H1 (cell line): ENCODE measurements around the gene ETV7. TPM values are rescaled to one million over a fixed set of nuclear protein-coding genes. Genes with fewer than 3 reads are reported as not detected.
"Not testable (repeated sequence)": the region's sequence is repeated elsewhere in the genome, so short reads cannot be mapped to it uniquely, and the experiment has no call there.

Experiments used
- CTCF ChIA-PET: fragments of 300-600 bp; sonication (Branson Sonifier 250); formaldehyde crosslinking; loops from one replicate; lab custom pipeline; 2021; ENCODE audit not compliant: partially characterized antibody; lab: Charles Lee
- POLR2A ChIA-PET: fragments of 300-600 bp; sonication (Branson Sonifier 250); formaldehyde crosslinking; loops from one replicate; lab custom pipeline; 2021; ENCODE audit warnings: inconsistent platforms; ENCODE audit not compliant: partially characterized antibody; lab: Charles Lee
- DNase-seq, 2 experiments: peaks; one replicate each; pipeline versions ENCODE4 v3.0.0 to v3.0.0-alpha.2; 2010 to 2022; ENCODE audit warnings: low spot score in 2 of 2, low read depth in 1 of 2, mixed read lengths in 1 of 2
- FAIRE-seq: peaks from 2 replicates; lab custom pipeline; 2011; peaks lifted over from hg19 to GRCh38; lab: Jason Lieb, UNC
- H2AFZ ChIP-seq: 2 replicates; pipeline ENCODE4 v1.8.1; 2012; ENCODE audit warnings: low read length, inconsistent platforms
- H2AK5ac ChIP-seq: 2 replicates; pipeline ENCODE4 v1.6.1; 2013; ENCODE audit warnings: low read depth, low read length
- H2BK120ac ChIP-seq: replicated peaks from 2 replicates; pipeline ENCODE3; 2013; ENCODE audit warnings: low read depth, low read length, inconsistent platforms
- H2BK12ac ChIP-seq: 2 replicates; pipeline ENCODE4 v1.6.1; 2013; ENCODE audit warnings: low read depth, low read length
- H2BK15ac ChIP-seq: 2 replicates; pipeline ENCODE4 v1.6.1; 2013; ENCODE audit warnings: low read length
- H2BK20ac ChIP-seq: 2 replicates; pipeline ENCODE4 v1.6.1; 2013; ENCODE audit warnings: low read length
- H2BK5ac ChIP-seq: 2 replicates; pipeline ENCODE4 v1.6.1; 2013; ENCODE audit warnings: low read depth, low read length
- H3K14ac ChIP-seq: 2 replicates; pipeline ENCODE4 v1.6.1; 2013; ENCODE audit warnings: inconsistent platforms; ENCODE audit not compliant: insufficient read length
- H3K18ac ChIP-seq: 2 replicates; pipeline ENCODE4 v1.6.1; 2013; ENCODE audit warnings: low read length; ENCODE audit errors: extremely low read depth
- H3K23ac ChIP-seq: 2 replicates; pipeline ENCODE4 v1.6.1; 2013; ENCODE audit warnings: inconsistent platforms; ENCODE audit not compliant: insufficient read length
- H3K23me2 ChIP-seq: 2 replicates; pipeline ENCODE4 v1.6.1; 2013; ENCODE audit warnings: low read depth, low read length
- H3K27ac ChIP-seq: 2 replicates; pipeline ENCODE4 v1.6.1; 2011; ENCODE audit warnings: low read depth, low read length, inconsistent platforms
- H3K27me3 ChIP-seq, 4 experiments: replicated peaks in 1 of 4; 1 replicate in 1 of 4; 2 replicates in 3 of 4; pipeline versions ENCODE4 v1.6.1 to v1.8.1; 2011 to 2013; ENCODE audit warnings: low read length in 3 of 4, mild to moderate bottlenecking in 3 of 4, inconsistent platforms in 2 of 4, mixed read lengths in 2 of 4, moderate library complexity in 1 of 4; ENCODE audit not compliant: control insufficient read depth in 3 of 4, insufficient read depth in 3 of 4; ENCODE audit errors: extremely low read depth in 1 of 4
- H3K36me3 ChIP-seq, 4 experiments: 2 replicates each; pipeline versions ENCODE4 v1.6.1 to v1.8.1; 2011 to 2013; ENCODE audit warnings: mild to moderate bottlenecking in 4 of 4, low read length in 3 of 4, moderate library complexity in 2 of 4, control low read depth in 1 of 4, inconsistent platforms in 1 of 4; ENCODE audit not compliant: insufficient read depth in 4 of 4, control insufficient read depth in 2 of 4
- H3K4ac ChIP-seq: replicated peaks from 2 replicates; pipeline ENCODE3; 2013; ENCODE audit warnings: low read length, low read depth, mixed read lengths, inconsistent platforms; ENCODE audit not compliant: insufficient read length
- H3K4me1 ChIP-seq, 4 experiments: replicated peaks in 1 of 4; 1 replicate in 1 of 4; 2 replicates in 3 of 4; pipeline versions ENCODE4 v1.6.1 to v1.8.1; 2011 to 2013; ENCODE audit warnings: low read length in 3 of 4, inconsistent platforms in 2 of 4, mixed read lengths in 1 of 4; ENCODE audit not compliant: insufficient read depth in 4 of 4, control insufficient read depth in 3 of 4
- H3K4me2 ChIP-seq, 2 experiments: 2 replicates each; pipeline versions ENCODE4 v1.6.1 to v1.8.1; 2011 to 2013; ENCODE audit warnings: low read depth in 2 of 2, low read length in 2 of 2, control low read depth in 1 of 2, inconsistent platforms in 1 of 2, mild to moderate bottlenecking in 1 of 2; ENCODE audit not compliant: insufficient read depth in 1 of 2
- H3K4me3 ChIP-seq, 4 experiments: fragments of 200-600, 300-600 bp in 1 of 4; sonication (generic), shearing (Covaris generic), sonication (Bioruptor Twin) in 1 of 4; 2 replicates each; pipeline versions ENCODE4 v1.5.1 to v1.8.1; 2011 to 2016; ENCODE audit warnings: low read length in 4 of 4, low read depth in 3 of 4, control low read depth in 2 of 4, inconsistent platforms in 2 of 4, mild to moderate bottlenecking in 2 of 4, mixed read lengths in 1 of 4, moderate library complexity in 1 of 4; ENCODE audit not compliant: insufficient read depth in 2 of 4; ENCODE audit errors: extremely low read depth in 1 of 4
- H3K56ac ChIP-seq: replicated peaks from 2 replicates; pipeline ENCODE3; 2013; ENCODE audit warnings: low read depth, mild to moderate bottlenecking, mixed read lengths, low read length, inconsistent platforms; ENCODE audit not compliant: insufficient read length
- H3K79me1 ChIP-seq: 2 replicates; pipeline ENCODE4 v1.6.1; 2013; ENCODE audit warnings: low read depth, low read length, control low read depth
- H3K79me2 ChIP-seq, 2 experiments: 2 replicates each; pipeline versions ENCODE4 v1.6.1 to v1.8.1; 2012 to 2013; ENCODE audit warnings: low read length in 2 of 2, mild to moderate bottlenecking in 2 of 2, inconsistent platforms in 1 of 2; ENCODE audit not compliant: insufficient read depth in 2 of 2, control insufficient read depth in 1 of 2
- H3K9ac ChIP-seq, 4 experiments: replicated peaks in 1 of 4; 1 replicate in 1 of 4; 2 replicates in 3 of 4; pipeline versions ENCODE4 v1.6.1 to v1.8.1; 2011 to 2013; ENCODE audit warnings: low read depth in 3 of 4, low read length in 3 of 4, control low read depth in 2 of 4, mild to moderate bottlenecking in 2 of 4, moderate library complexity in 2 of 4, inconsistent platforms in 1 of 4; ENCODE audit errors: extremely low read depth in 1 of 4
- H3K9me3 ChIP-seq, 2 experiments: 2 replicates each; pipeline versions ENCODE4 v1.6.1 to v1.8.1; 2012 to 2013; ENCODE audit warnings: mild to moderate bottlenecking in 2 of 2, moderate library complexity in 2 of 2, control low read depth in 1 of 2, inconsistent platforms in 1 of 2, low read depth in 1 of 2, low read length in 1 of 2, mixed read lengths in 1 of 2; ENCODE audit not compliant: insufficient read depth in 2 of 2
- H4K20me1 ChIP-seq, 2 experiments: replicated peaks in 1 of 2; 2 replicates each; pipeline versions ENCODE3 to v1.8.1; 2011 to 2013; ENCODE audit warnings: inconsistent platforms in 2 of 2, low read length in 2 of 2, mild to moderate bottlenecking in 1 of 2; ENCODE audit not compliant: insufficient read depth in 2 of 2, control insufficient read depth in 1 of 2
- H4K5ac ChIP-seq: 2 replicates; pipeline ENCODE4 v1.6.1; 2013; ENCODE audit warnings: low read length, low read depth, mixed read lengths, inconsistent platforms; ENCODE audit not compliant: insufficient read length
- H4K8ac ChIP-seq: 2 replicates; pipeline ENCODE4 v1.8.0; 2013; ENCODE audit warnings: mild to moderate bottlenecking, moderate library complexity, low read length, inconsistent platforms; ENCODE audit not compliant: insufficient read depth; ENCODE audit errors: extremely low read depth
- H4K91ac ChIP-seq: replicated peaks from 2 replicates; pipeline ENCODE3; 2013; ENCODE audit warnings: low read length, mixed read lengths, inconsistent platforms; ENCODE audit not compliant: insufficient read length
- ASH2L ChIP-seq: fragments of 200-600, 300-600 bp; sonication (generic); IDR thresholded peaks from one replicate; pipeline ENCODE4 v1.7.1; 2017; ENCODE audit warnings: low read length
- BCL11A ChIP-seq, 2 experiments: IDR thresholded peaks; one replicate each; pipeline ENCODE4 v1.6.1; 2011; ENCODE audit warnings: low read depth in 2 of 2, low read length in 2 of 2, mild to moderate bottlenecking in 2 of 2
- EP300 ChIP-seq, 2 experiments: IDR thresholded peaks; 1 replicate in 1 of 2; 2 replicates in 1 of 2; pipeline ENCODE4 v1.6.1; 2011 to 2012; ENCODE audit warnings: low read depth in 2 of 2, low read length in 2 of 2, mild to moderate bottlenecking in 2 of 2, borderline replicate concordance in 1 of 2, inconsistent platforms in 1 of 2, moderate library complexity in 1 of 2
- JUND ChIP-seq: IDR thresholded peaks from 2 replicates; pipeline ENCODE4 v1.6.1; 2011; ENCODE audit warnings: mild to moderate bottlenecking, improper control_type of control experiment, low read length
- TBP ChIP-seq: IDR thresholded peaks from 2 replicates; pipeline ENCODE4 v1.6.1; 2011; ENCODE audit warnings: low read depth, low read length, improper control_type of control experiment
- WGBS, 2 experiments: shearing (Covaris generic) in 1 of 2; methylation state at CpG; one replicate each; pipeline versions ENCODE4 v1.1.6 to v1.1.7; 2013 to 2015; ENCODE audit warnings: low lambda C conversion rate in 2 of 2, mixed read lengths in 2 of 2, inconsistent platforms in 1 of 2, low coverage in 1 of 2, missing lambda C conversion rate in 1 of 2; ENCODE audit not compliant: insufficient replicate concordance in 2 of 2, insufficient coverage in 1 of 2, insufficient read length in 1 of 2; ENCODE audit errors: extremely low coverage in 1 of 2, missing lambda C conversion rate in 1 of 2; 5-methylcytosine and 5-hydroxymethylcytosine counted together
- polyA plus RNA-seq, 7 experiments: library from polyadenylated mRNA; depleted of rRNA in 3 of 7; stranded (reverse) in 5 of 7; unstranded in 2 of 7; fragments of >200 nt in 5 of 7; fragments of 200-250 nt in 2 of 7; gene quantifications; 1 replicate in 5 of 7; 2 replicates in 1 of 7; 4 replicates in 1 of 7; pipeline versions ENCODE4 v1.2.1 to v1.2.3, GENCODE V29; 2011 to 2013; ENCODE audit warnings: missing spikeins in 2 of 7, mixed read lengths in 2 of 7
- total RNA-seq: library from RNA; stranded (reverse); fragmentation: NEBNext Ultra II Directional; extraction: Animal tissue kit (Norgen Biotek cat#: 25700); gene quantifications from 2 replicates; pipeline ENCODE4 v1.2.1, GENCODE V29; 2021
- TF ChIP-seq, protein P1 (sequence below): IDR thresholded peaks from 2 replicates; pipeline ENCODE4 v1.6.1; 2011; ENCODE audit warnings: low read depth, mild to moderate bottlenecking, low read length; ENCODE audit not compliant: insufficient read depth
- TF ChIP-seq, protein P2 (sequence below): IDR thresholded peaks from 2 replicates; pipeline ENCODE4 v1.6.1; 2012; ENCODE audit warnings: inconsistent platforms
- TF ChIP-seq, protein P3 (sequence below): IDR thresholded peaks from 2 replicates; pipeline ENCODE4 v1.6.1; 2011; ENCODE audit warnings: low read length, improper control_type of control experiment

The ETV7 gene
- total and polyA plus RNA-seq, 2 of the 8 experiments (the other 6 are each of a cell fraction or from before 2014, with no cell fraction given), result 0.54 to 2.4 TPM

DNA sequence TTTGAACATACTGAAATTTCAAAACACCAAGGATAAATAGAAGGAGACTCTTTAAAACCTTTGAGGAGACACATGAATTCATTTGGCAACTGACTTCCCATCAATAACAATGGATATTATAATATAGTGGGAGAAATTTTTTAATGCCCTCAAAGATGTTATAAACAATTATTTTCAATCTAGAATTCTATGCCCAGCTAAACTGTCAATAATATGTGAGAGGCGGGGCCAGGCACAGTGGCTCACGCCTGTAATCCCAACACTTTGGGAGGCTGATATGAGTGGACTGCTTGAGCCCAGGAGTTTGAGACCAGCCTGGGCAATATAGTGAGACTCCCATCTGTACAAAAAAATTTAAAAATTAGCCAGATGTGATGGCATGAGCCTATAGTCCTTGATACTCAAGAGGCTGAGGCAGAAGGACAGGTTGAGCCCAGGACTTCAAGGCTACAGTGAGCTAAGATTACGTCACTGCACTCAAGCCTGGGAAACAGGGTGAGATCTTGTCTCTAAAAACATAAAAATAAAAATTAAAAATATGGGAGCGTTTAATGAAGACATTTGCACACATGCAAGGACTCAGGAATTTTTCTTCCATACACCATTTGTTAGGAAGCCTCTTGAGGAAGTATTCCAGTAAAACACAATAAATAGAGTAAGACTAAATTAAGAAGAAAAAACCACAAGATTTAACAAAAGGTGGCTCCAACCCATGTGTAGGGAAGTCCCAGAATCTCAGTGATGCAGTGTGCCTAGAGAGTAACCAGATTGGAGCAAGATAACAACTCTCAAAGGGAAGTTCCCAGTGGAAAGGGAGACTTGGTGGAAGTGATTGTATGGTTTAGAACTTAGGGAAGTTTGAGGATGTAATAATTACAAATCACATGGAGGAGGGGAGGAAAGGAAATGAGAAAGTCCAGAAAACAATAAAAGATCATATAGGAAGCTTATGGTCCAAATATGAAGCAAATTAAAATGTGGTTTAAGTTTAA is 26.3 kb upstream of the ETV7 start (continued):
- TF ChIP-seq, protein P1, sequence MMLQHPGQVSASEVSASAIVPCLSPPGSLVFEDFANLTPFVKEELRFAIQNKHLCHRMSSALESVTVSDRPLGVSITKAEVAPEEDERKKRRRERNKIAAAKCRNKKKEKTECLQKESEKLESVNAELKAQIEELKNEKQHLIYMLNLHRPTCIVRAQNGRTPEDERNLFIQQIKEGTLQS, result no peak
- no peak for TF ChIP-seq TBP
- TF ChIP-seq JUND, result no peak
- no peak for TF ChIP-seq EP300 (IDR thresholded peaks at IDR 0.05; ENCODE audit: borderline replicate concordance in 1 of 2, low read depth in 2 of 2, low read length in 2 of 2)
- TF ChIP-seq BCL11A (IDR thresholded peaks at IDR 0.05; ENCODE audit: low read depth in 2 of 2, low read length in 2 of 2), result no peak
- TF ChIP-seq, protein P2, sequence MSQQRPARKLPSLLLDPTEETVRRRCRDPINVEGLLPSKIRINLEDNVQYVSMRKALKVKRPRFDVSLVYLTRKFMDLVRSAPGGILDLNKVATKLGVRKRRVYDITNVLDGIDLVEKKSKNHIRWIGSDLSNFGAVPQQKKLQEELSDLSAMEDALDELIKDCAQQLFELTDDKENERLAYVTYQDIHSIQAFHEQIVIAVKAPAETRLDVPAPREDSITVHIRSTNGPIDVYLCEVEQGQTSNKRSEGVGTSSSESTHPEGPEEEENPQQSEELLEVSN, result no peak
- TF ChIP-seq, protein P3, sequence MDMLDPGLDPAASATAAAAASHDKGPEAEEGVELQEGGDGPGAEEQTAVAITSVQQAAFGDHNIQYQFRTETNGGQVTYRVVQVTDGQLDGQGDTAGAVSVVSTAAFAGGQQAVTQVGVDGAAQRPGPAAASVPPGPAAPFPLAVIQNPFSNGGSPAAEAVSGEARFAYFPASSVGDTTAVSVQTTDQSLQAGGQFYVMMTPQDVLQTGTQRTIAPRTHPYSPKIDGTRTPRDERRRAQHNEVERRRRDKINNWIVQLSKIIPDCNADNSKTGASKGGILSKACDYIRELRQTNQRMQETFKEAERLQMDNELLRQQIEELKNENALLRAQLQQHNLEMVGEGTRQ, result no peak
- TF ChIP-seq ASH2L, result no peak

DNA sequence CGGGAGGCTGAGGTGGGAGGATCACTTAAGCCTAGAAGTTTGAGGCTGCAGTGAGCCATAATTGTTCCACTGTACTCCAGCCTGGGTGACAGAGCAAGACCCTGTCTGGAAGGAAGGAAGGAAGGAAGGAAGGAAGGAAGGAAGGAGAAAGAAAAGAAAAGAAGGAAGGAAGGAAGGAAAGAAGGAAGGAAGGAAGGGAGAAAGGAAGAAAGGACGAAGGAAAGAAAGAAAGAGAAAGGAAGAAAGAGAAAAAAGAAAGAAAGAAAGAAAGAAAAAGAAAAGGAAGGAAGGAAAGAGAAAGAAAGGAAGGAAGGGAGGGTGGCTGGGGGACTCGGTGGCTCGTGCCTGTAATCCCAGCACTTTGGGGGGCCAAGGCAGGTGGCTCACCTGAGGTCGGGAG is 22.2 kb upstream of the ETV7 start:
- CTCF ChIA-PET, H2AFZ ChIP-seq, H2BK15ac ChIP-seq, H3K79me1 ChIP-seq, H3K14ac ChIP-seq, H4K91ac ChIP-seq, H3K4me3 ChIP-seq, H3K23me2 ChIP-seq, FAIRE-seq, DNase-seq, H4K20me1 ChIP-seq, H4K8ac ChIP-seq, H3K4me1 ChIP-seq, H4K5ac ChIP-seq, H2BK120ac ChIP-seq, H3K23ac ChIP-seq, H3K4me2 ChIP-seq, H2AK5ac ChIP-seq, H2BK12ac ChIP-seq, H3K79me2 ChIP-seq, H3K36me3 ChIP-seq, H2BK20ac ChIP-seq, H3K27ac ChIP-seq, H3K18ac ChIP-seq, H3K9me3 ChIP-seq, H3K56ac ChIP-seq, H3K4ac ChIP-seq, H2BK5ac ChIP-seq, H3K9ac ChIP-seq, POLR2A ChIA-PET, H3K27me3 ChIP-seq: not testable (repeated sequence)
- 85% methylated on average over 5 of the region's 5 CpGs; no CpG with 5 or more reads in 1 of the 2 experiments for WGBS, 2 experiments
